ENCODE results near the gene SOS2. TPM values are rescaled to one million over a fixed set of nuclear protein-coding genes. Genes with fewer than 3 reads are reported as not detected.

The SOS2 gene
- total RNA-seq, 4 donors from 2014 or later = 45.9 to 82.8 (median 62.1) TPM

DNA sequence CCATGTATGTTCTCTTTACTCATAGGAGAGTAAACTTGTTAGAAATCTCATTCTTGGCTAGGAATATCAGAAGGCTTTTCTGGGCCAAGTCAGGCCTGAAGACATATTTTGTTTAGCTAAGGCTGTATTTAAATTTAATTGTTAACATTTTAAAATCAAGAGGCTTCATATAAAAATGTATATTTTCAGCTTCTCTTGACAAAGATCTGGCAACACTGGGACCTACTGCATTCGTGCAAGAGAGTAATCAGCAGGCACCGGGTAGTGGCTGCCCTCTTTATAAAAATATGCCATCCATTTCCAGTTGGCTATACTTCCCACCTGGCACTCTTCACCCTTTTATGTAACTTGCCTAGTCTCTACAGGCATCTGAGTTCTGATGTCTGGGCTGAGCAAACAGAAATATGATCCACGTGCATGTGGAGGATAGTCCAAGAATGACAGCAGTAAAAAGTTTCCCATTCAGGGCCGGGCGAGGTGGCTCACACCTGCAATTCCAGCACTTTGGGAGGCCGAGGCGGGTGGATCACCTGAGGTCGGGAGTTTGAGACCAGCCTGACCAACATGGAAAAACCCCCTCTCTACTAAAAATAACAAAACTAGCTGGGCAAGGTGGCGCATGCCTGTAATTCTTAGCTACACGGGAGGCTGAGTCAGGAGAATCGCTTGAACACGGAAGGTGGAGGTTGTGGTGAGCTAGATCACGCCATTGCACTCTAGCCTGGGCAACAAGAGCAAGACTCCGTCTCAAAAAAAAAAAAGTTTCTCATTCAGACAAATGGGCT is 2.0 kb upstream of the SOS2 start:
- Histone ChIP-seq H3K27ac (no peak overlapping the region), H3K9me3 (no peaks in the 10 kb centered on the region), H3K27me3 (no peaks in the 10 kb centered on the region), H3K36me3 (no peaks in the 10 kb centered on the region), H3K4me1 (peaks cover 13 to 25% (median 16%) of the 10 kb centered on the region in 4 donors), H3K4me3 (no peak overlapping the region)
- in situ Hi-C loops (cut with MboI; ENCODE audit: low pct_ligation_motif_present in 1 of 4, low pct_unique_long_range_greater_than_20kb in 1 of 4, low sequenced_read_pairs in 3 of 4) = no loop called here
- WGBS, 2 donors (ENCODE audit: low coverage in 1 of 2) = 68 to 72% methylated on average over 7 to 14 of the region's 14 CpGs
- DNase-seq = no peak
- TF ChIP-seq EP300 (IDR thresholded peaks at IDR 0.05; ENCODE audit: low read depth) (no peak), POLR2A (IDR thresholded peaks at IDR 0.05) (no peak), POLR2AphosphoS5 (IDR thresholded peaks at IDR 0.05) (no peak)
- TF ChIP-seq, protein P1, sequence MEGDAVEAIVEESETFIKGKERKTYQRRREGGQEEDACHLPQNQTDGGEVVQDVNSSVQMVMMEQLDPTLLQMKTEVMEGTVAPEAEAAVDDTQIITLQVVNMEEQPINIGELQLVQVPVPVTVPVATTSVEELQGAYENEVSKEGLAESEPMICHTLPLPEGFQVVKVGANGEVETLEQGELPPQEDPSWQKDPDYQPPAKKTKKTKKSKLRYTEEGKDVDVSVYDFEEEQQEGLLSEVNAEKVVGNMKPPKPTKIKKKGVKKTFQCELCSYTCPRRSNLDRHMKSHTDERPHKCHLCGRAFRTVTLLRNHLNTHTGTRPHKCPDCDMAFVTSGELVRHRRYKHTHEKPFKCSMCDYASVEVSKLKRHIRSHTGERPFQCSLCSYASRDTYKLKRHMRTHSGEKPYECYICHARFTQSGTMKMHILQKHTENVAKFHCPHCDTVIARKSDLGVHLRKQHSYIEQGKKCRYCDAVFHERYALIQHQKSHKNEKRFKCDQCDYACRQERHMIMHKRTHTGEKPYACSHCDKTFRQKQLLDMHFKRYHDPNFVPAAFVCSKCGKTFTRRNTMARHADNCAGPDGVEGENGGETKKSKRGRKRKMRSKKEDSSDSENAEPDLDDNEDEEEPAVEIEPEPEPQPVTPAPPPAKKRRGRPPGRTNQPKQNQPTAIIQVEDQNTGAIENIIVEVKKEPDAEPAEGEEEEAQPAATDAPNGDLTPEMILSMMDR (IDR thresholded peaks at IDR 0.05) = no peak
- intact Hi-C loops (cut with DNase I; ENCODE audit: low total_unique reads) = no loop called here

DNA sequence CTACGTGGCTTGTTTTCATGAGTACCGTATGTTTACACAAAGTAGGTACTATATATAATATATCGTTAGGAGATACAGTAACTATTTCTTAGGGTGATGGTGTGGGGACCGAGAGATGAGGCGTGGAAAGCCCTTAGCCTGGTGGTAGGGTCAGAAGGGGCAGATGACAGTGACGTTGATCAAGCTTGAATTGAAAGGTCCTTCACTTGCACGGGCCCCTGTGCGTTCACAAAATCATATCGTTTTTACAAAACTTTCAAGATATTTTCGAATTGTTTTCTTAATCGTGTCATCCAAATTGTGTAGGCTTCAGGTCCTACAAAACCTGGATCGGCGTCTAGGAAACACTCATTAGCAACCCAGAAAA is 881 bp upstream of the SOS2 start:
- intact Hi-C loops (cut with DNase I; ENCODE audit: low total_unique reads) (no loop called here), in situ Hi-C loops (cut with MboI; ENCODE audit: low pct_ligation_motif_present in 1 of 4, low pct_unique_long_range_greater_than_20kb in 1 of 4, low sequenced_read_pairs in 3 of 4) (no loop called here)
- Histone ChIP-seq H3K27me3 (no peaks in the 10 kb centered on the region), H3K4me1 (peaks cover 11 to 36% (median 17%) of the 10 kb centered on the region in 4 donors), H3K9me3 (no peaks in the 10 kb centered on the region), H3K27ac (peak overlapping the region; percentile 94 to 100 (median 100)), H3K36me3 (no peaks in the 10 kb centered on the region), H3K4me3 (peak overlapping the region; percentile 71 to 97 (median 84))
- 52% methylated on average over 8 to 13 of the region's 13 CpGs for WGBS, 2 donors (ENCODE audit: low coverage in 1 of 2)
- no peak for DNase-seq
- TF ChIP-seq POLR2A (IDR thresholded peaks at IDR 0.05) (no peak), POLR2AphosphoS5 (IDR thresholded peaks at IDR 0.05) (no peak), EP300 (IDR thresholded peaks at IDR 0.05; ENCODE audit: low read depth) (no peak)
- TF ChIP-seq, protein P1 (IDR thresholded peaks at IDR 0.05) = peak in 1 of 5 experiments; percentile 18

DNA sequence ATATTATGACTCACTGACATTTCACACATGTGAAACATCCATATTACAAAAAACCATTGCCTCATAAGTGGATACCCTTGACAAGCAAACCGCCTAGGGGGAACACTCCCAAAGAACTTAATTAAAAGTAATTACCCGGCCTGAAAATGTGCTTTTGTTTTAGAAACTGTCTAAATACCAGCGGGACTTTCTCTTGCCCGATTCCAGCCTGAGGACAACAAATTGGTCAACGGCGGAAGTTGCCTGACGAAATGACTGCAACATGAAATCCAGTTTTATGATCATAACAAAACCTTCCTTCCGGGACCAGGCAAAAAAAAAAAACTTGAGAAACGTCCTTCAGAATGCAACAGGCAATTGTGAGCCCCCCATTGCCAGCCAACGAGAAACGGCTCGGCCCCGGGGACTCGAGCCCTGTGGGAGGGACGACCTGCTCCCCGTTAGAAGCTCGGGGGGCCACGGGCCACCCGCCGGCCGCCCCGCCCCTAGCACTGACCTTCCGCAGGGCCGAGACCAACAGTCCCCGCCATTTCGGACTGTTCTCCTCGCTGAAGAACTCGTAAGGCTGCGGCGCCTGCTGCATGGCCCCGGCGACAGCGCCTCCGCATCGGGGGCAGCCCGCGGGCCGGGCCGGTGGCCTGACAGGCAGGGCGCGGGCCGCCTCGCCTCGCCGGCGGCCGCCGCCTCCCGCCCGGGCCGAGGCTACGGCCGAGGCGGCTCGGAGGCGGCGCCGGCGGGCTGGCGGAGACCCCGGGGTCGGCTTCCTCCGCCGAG is 490 bp downstream of the SOS2 start:
- no peaks in the 10 kb centered on the region for H3K27me3 ChIP-seq
- H3K4me1 ChIP-seq = peaks cover 21 to 50% (median 25%) of the 10 kb centered on the region in 4 donors
- DNase-seq = peak; percentile 58
- peak overlapping the region; percentile 72 to 97 (median 84) for H3K4me3 ChIP-seq
- TF ChIP-seq, protein P1 (IDR thresholded peaks at IDR 0.05) = no peak
- peak in 1 of 3 donors; percentile 38 for TF ChIP-seq POLR2AphosphoS5 (IDR thresholded peaks at IDR 0.05)
- TF ChIP-seq POLR2A (IDR thresholded peaks at IDR 0.05) = peak; percentile 18
- in situ Hi-C loops (cut with MboI; ENCODE audit: low pct_ligation_motif_present in 1 of 4, low pct_unique_long_range_greater_than_20kb in 1 of 4, low sequenced_read_pairs in 3 of 4) = no loop called here
- H3K36me3 ChIP-seq = no peaks in the 10 kb centered on the region
- H3K9me3 ChIP-seq = no peaks in the 10 kb centered on the region
- intact Hi-C loops (cut with DNase I; ENCODE audit: low total_unique reads) = no loop called here
- 0% methylated on average over 11 to 28 of the region's 64 CpGs for WGBS, 2 donors (ENCODE audit: low coverage in 1 of 2)
- H3K27ac ChIP-seq = peak overlapping the region; percentile 94 to 100 (median 100)

DNA sequence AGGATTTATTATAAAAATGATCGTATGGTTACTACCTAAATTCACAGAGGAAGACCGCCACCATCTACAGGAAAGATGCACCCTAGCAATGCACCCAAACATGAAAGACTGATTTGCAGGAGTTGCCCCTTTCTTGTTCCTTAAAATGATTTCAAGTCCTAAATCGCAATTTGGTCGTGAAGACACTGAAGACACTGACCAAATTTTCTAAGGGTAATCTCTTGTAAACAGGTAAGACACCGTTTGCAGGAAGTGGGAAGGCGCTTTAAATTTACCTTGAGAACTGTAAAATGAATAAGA is 1.0 kb downstream of the SOS2 start:
- H3K9me3 ChIP-seq = no peaks in the 10 kb centered on the region
- TF ChIP-seq POLR2A (IDR thresholded peaks at IDR 0.05) (no peak), POLR2AphosphoS5 (IDR thresholded peaks at IDR 0.05) (no peak), EP300 (IDR thresholded peaks at IDR 0.05; ENCODE audit: low read depth) (no peak)
- TF ChIP-seq, protein P1 (IDR thresholded peaks at IDR 0.05) = no peak
- H3K27ac ChIP-seq = peak overlapping the region; percentile 94 to 100 (median 100)
- no peaks in the 10 kb centered on the region for H3K27me3 ChIP-seq
- WGBS, 2 donors (ENCODE audit: low coverage in 1 of 2) = 0 to 1% methylated on average over 5 to 6 of the region's 6 CpGs
- H3K36me3 ChIP-seq = no peaks in the 10 kb centered on the region
- H3K4me1 ChIP-seq = peaks cover 26 to 55% (median 30%) of the 10 kb centered on the region in 4 donors
- no peak for DNase-seq
- intact Hi-C loops (cut with DNase I; ENCODE audit: low total_unique reads) = no loop called here
- in situ Hi-C loops (cut with MboI; ENCODE audit: low pct_ligation_motif_present in 1 of 4, low pct_unique_long_range_greater_than_20kb in 1 of 4, low sequenced_read_pairs in 3 of 4) = no loop called here
- H3K4me3 ChIP-seq = peak overlapping the region; percentile 72 to 97 (median 84)
